Thyroid gland (tissue), 4 donors: ENCODE data around the gene ZNF433. TPM values are rescaled to one million over a fixed set of nuclear protein-coding genes. Genes with fewer than 3 reads are reported as not detected.
A peak's percentile ranks its signal among the peaks of the same experiment; 100 is the strongest.

Experiments used
- DNase-seq, 2 donors: peaks; one replicate each; pipeline ENCODE4 v3.0.0-alpha.2; 2019
- H3K27ac ChIP-seq, 3 donors: fragments of 200-600 bp; sonication (generic); 1 replicate in 2 of 3; 2 replicates in 1 of 3; pipeline ENCODE4 v1.5.1; 2016 to 2019; ENCODE audit warnings: mild to moderate bottlenecking in 1 of 3, moderate library complexity in 1 of 3
- H3K27me3 ChIP-seq: fragments of 200-600 bp; sonication (generic); one replicate; pipeline ENCODE4 v1.5.1; 2019
- H3K36me3 ChIP-seq, 2 donors: fragments of 200-600 bp; sonication (generic); one replicate each; pipeline ENCODE4 v1.5.1; 2016 to 2019
- H3K4me1 ChIP-seq, 2 donors: fragments of 200-600 bp; sonication (generic); one replicate each; pipeline ENCODE4 v1.5.1; 2017 to 2019
- H3K4me3 ChIP-seq, 3 donors: fragments of 200-600 bp; sonication (generic); replicated peaks in 1 of 3; 1 replicate in 2 of 3; 2 replicates in 1 of 3; pipeline ENCODE4 v1.5.1; 2016; ENCODE audit warnings: mild to moderate bottlenecking in 1 of 3
- H3K9me3 ChIP-seq: fragments of 200-600 bp; sonication (generic); one replicate; pipeline ENCODE4 v1.5.1; 2017
- CTCF ChIP-seq, 6 experiments: fragments of 200-600 bp in 3 of 6; fragments of 450-650 bp in 3 of 6; sonication (generic) in 3 of 6; IDR thresholded peaks; one replicate each; pipeline ENCODE4 v1.5.1; 2016 to 2019; ENCODE audit warnings: antibody characterized with exemption in 6 of 6, mild to moderate bottlenecking in 2 of 6, inconsistent platforms in 1 of 6, moderate library complexity in 1 of 6
- POLR2A ChIP-seq, 2 donors: fragments of 450-650 bp; IDR thresholded peaks; one replicate each; pipeline ENCODE4 v1.6.1; 2017; ENCODE audit warnings: antibody characterized with exemption in 2 of 2, mild to moderate bottlenecking in 2 of 2, moderate library complexity in 1 of 2
- WGBS, 2 donors: methylation state at CpG; one replicate each; pipeline ENCODE4 v1.1.5; 2017; 5-methylcytosine and 5-hydroxymethylcytosine counted together
- intact Hi-C: fragments of 100-400 bp; cut with DNase I; formaldehyde crosslinking; loops from one replicate; pipeline ENCODE4 v1.15.1; 2023
- total RNA-seq, 4 donors: library from RNA; depleted of rRNA; stranded (reverse); fragments of >200 nt; gene quantifications; one replicate each; pipeline ENCODE4 v1.2.3, GENCODE V29; 2016

ZNF433 gene
- total RNA-seq, 4 donors from 2014 or later = 8.9 to 21.8 (median 12.6) TPM

GRCh38 chr19:11989112-11989456 is 46.4 kb downstream of the ZNF433 start:
- no peaks in the 10 kb centered on the region for H3K4me1 ChIP-seq
- no peaks in the 10 kb centered on the region for H3K9me3 ChIP-seq
- TF ChIP-seq POLR2A (IDR thresholded peaks at IDR 0.05) (no peak), CTCF (IDR thresholded peaks at IDR 0.05) (no peak)
- intact Hi-C loops = loop anchor here (2.0 to 10.0 kb wide), 3 partner anchors 66 to 194 kb away; partner anchors contain the start of gene ZNF491
- peak in 1 of 2 donors; percentile 13 for DNase-seq
- WGBS, 2 donors = 72 to 76% methylated on average over 9 of the region's 9 CpGs
- H3K27me3 ChIP-seq = no peaks in the 10 kb centered on the region
- peak overlapping the region in 1 of 3 donors; percentile 89 for H3K27ac ChIP-seq
- H3K36me3 ChIP-seq = no peaks in the 10 kb centered on the region
- no peak overlapping the region for H3K4me3 ChIP-seq

- peak overlapping the region; percentile 88 to 91 (median 90) for H3K4me3 ChIP-seq
- peak overlapping the region; percentile 74 to 89 (median 87) for H3K27ac ChIP-seq
- no peaks in the 10 kb centered on the region for H3K36me3 ChIP-seq
- DNase-seq = peak; percentile 99
- no peaks in the 10 kb centered on the region for H3K27me3 ChIP-seq
- 1% methylated on average over 40 to 48 of the region's 54 CpGs for WGBS, 2 donors
- intact Hi-C loops = loop anchor here (2.0 to 10.0 kb wide), 4 partner anchors 23 to 193 kb away; partner anchors contain the start of genes ZNF491 and ZNF763
- no peak for TF ChIP-seq CTCF (IDR thresholded peaks at IDR 0.05)
- TF ChIP-seq POLR2A (IDR thresholded peaks at IDR 0.05) = peak in 1 of 2 donors; percentile 93
- H3K4me1 ChIP-seq = no peaks in the 10 kb centered on the region
- H3K9me3 ChIP-seq = no peaks in the 10 kb centered on the region
Observed at GRCh38 chr19:11987405-11988281, 47.8 kb downstream of the ZNF433 start.

- TF ChIP-seq POLR2A (IDR thresholded peaks at IDR 0.05) (no peak), CTCF (IDR thresholded peaks at IDR 0.05) (no peak)
- H3K27me3 ChIP-seq = no peaks in the 10 kb centered on the region
- H3K4me1 ChIP-seq = no peaks in the 10 kb centered on the region
- intact Hi-C loops = loop anchor here (2.0 to 10.0 kb wide), 3 partner anchors 22 to 192 kb away; partner anchors contain the start of genes ZNF491 and ZNF763
- no peaks in the 10 kb centered on the region for H3K9me3 ChIP-seq
- H3K36me3 ChIP-seq = no peaks in the 10 kb centered on the region
- no peak overlapping the region for H3K4me3 ChIP-seq
- peak in 1 of 2 donors; percentile 3 for DNase-seq
- 91 to 94% methylated on average over 17 of the region's 17 CpGs for WGBS, 2 donors
- H3K27ac ChIP-seq = no peak overlapping the region
Observed at GRCh38 chr19:11986754-11987153, 48.7 kb downstream of the ZNF433 start.

GRCh38 chr19:11984986-11985385 is 50.5 kb downstream of the ZNF433 start:
- Histone ChIP-seq H3K9me3 (no peaks in the 10 kb centered on the region), H3K36me3 (no peaks in the 10 kb centered on the region), H3K27me3 (no peaks in the 10 kb centered on the region), H3K27ac (no peak overlapping the region), H3K4me3 (no peak overlapping the region), H3K4me1 (no peaks in the 10 kb centered on the region)
- intact Hi-C loops = loop anchor here (5.0 to 10.0 kb wide), 2 partner anchors 103 to 190 kb away; partner anchors contain the start of gene ZNF491
- DNase-seq = no peak
- TF ChIP-seq POLR2A (IDR thresholded peaks at IDR 0.05) (no peak), CTCF (IDR thresholded peaks at IDR 0.05) (peak in 2 of 6 experiments; percentile 6 to 26)
- WGBS, 2 donors = 21 to 33% methylated on average over 5 of the region's 5 CpGs

GRCh38 chr19:11982526-11982925 is 53.0 kb downstream of the ZNF433 start:
- Histone ChIP-seq H3K9me3 (no peaks in the 10 kb centered on the region), H3K27me3 (no peaks in the 10 kb centered on the region), H3K36me3 (peaks cover 19 to 20% of the 10 kb centered on the region in 2 donors), H3K4me1 (no peaks in the 10 kb centered on the region), H3K4me3 (no peak overlapping the region), H3K27ac (no peak overlapping the region)
- DNase-seq = no peak
- intact Hi-C loops = loop anchor here (10.0 kb wide), 1 partner anchor 188 kb away; the partner anchor contains the start of gene ZNF491
- WGBS, 2 donors = 93 to 94% methylated on average over 4 of the region's 4 CpGs
- TF ChIP-seq CTCF (IDR thresholded peaks at IDR 0.05) (no peak), POLR2A (IDR thresholded peaks at IDR 0.05) (no peak)
